Hepatocyte (in vitro differentiated cells): Measurements from ENCODE around the gene DCUN1D5. TPM values are rescaled to one million over a fixed set of nuclear protein-coding genes. Genes with fewer than 3 reads are reported as not detected.
"Not testable (repeated sequence)": the region's sequence is repeated elsewhere in the genome, so short reads cannot be mapped to it uniquely, and the experiment has no call there.

Source experiments
- DNase-seq: peaks from one replicate; pipeline ENCODE4 v3.0.0-alpha.2; 2016; ENCODE audit warnings: low spot score
- H2AFZ ChIP-seq: fragments of 200-600 bp; sonication (generic); 2 replicates; pipeline ENCODE4 v1.6.0; 2016; ENCODE audit warnings: antibody characterized with exemption, mild to moderate bottlenecking
- H3K27ac ChIP-seq: fragments of 200-600 bp; sonication (generic); 2 replicates; pipeline ENCODE4 v1.5.1; 2016; ENCODE audit warnings: mild to moderate bottlenecking
- H3K27me3 ChIP-seq: fragments of 200-600 bp; sonication (generic); 2 replicates; pipeline ENCODE4 v1.6.1; 2016
- H3K36me3 ChIP-seq: fragments of 200-600 bp; sonication (generic); replicated peaks from 2 replicates; pipeline ENCODE4 v1.5.1; 2016; ENCODE audit warnings: low read depth; ENCODE audit not compliant: insufficient read depth
- H3K4me1 ChIP-seq: fragments of 200-600 bp; sonication (generic); 2 replicates; pipeline ENCODE4 v1.5.1; 2016; ENCODE audit warnings: mild to moderate bottlenecking, moderate library complexity; ENCODE audit not compliant: insufficient read depth
- H3K4me2 ChIP-seq: fragments of 200-600 bp; sonication (generic); 2 replicates; pipeline ENCODE4 v1.6.0; 2016
- H3K4me3 ChIP-seq: fragments of 200-600 bp; sonication (generic); 2 replicates; pipeline ENCODE4 v1.5.1; 2016; ENCODE audit warnings: mild to moderate bottlenecking
- H3K79me2 ChIP-seq: fragments of 200-600 bp; sonication (generic); 2 replicates; pipeline ENCODE4 v1.6.0; 2017; ENCODE audit warnings: mild to moderate bottlenecking
- H3K9me2 ChIP-seq: fragments of 200-600 bp; sonication (generic); replicated peaks from 2 replicates; pipeline ENCODE4 v1.6.0; 2017; ENCODE audit warnings: mild to moderate bottlenecking; ENCODE audit not compliant: insufficient read depth
- H3K9me3 ChIP-seq: fragments of 200-600 bp; sonication (generic); 2 replicates; pipeline ENCODE4 v1.5.1; 2016; ENCODE audit warnings: low read depth, mild to moderate bottlenecking
- H4K20me1 ChIP-seq: fragments of 200-600 bp; sonication (generic); 2 replicates; pipeline ENCODE4 v1.6.0; 2016; ENCODE audit warnings: mild to moderate bottlenecking; ENCODE audit not compliant: insufficient read depth, poor library complexity, severe bottlenecking
- CTCF ChIP-seq: fragments of 200-600 bp; sonication (generic); IDR thresholded peaks from 2 replicates; pipeline ENCODE4 v1.5.1; 2016; ENCODE audit warnings: antibody characterized with exemption, mild to moderate bottlenecking; ENCODE audit not compliant: poor library complexity
- EZH2 ChIP-seq: fragments of 200-600 bp; sonication (generic); IDR thresholded peaks from 2 replicates; pipeline ENCODE4 v1.6.1; 2016; ENCODE audit warnings: antibody characterized with exemption, mild to moderate bottlenecking, borderline replicate concordance
- EZH2phosphoT487 ChIP-seq: fragments of 200-600 bp; sonication (generic); IDR thresholded peaks from one replicate; pipeline ENCODE4 v1.6.1; 2018; ENCODE audit warnings: antibody characterized with exemption, mild to moderate bottlenecking, low read depth, moderate library complexity; ENCODE audit not compliant: unreplicated experiment, severe bottlenecking
- WGBS: methylation state at CpG from one replicate; pipeline ENCODE4 v1.1.6; 2016; ENCODE audit warnings: low lambda C conversion rate; ENCODE audit errors: missing lambda C conversion rate; 5-methylcytosine and 5-hydroxymethylcytosine counted together
- polyA plus RNA-seq: library from polyadenylated mRNA; unstranded; fragments of >200 nt; fragmentation: Nextera tagmentation; extraction: Ambion mirVana; gene quantifications from 2 replicates; pipeline ENCODE4 v1.2.1, GENCODE V29; 2016
- total RNA-seq: library from RNA; depleted of rRNA; stranded (reverse); fragments of >200 nt; gene quantifications from 2 replicates; pipeline ENCODE4 v1.2.3, GENCODE V29; 2014

Gene DCUN1D5
- total and polyA plus RNA-seq, 2 experiments from 2014 or later: 54.5 to 78.4 TPM

- TF ChIP-seq EZH2phosphoT487 (no peak), EZH2 (no peak), CTCF (no peak)
- H3K4me3 ChIP-seq: no peak overlapping the region
- no peaks in the 10 kb centered on the region for H3K9me3 ChIP-seq
- H3K4me1 ChIP-seq: no peaks in the 10 kb centered on the region
- H2AFZ ChIP-seq: no peak overlapping the region
- no peaks in the 10 kb centered on the region for H3K9me2 ChIP-seq
- no peak overlapping the region for H3K27ac ChIP-seq
- no peak overlapping the region for H3K4me2 ChIP-seq
- no peaks in the 10 kb centered on the region for H3K27me3 ChIP-seq
- no peak for DNase-seq
- no peaks in the 10 kb centered on the region for H3K36me3 ChIP-seq
- no peaks in the 10 kb centered on the region for H4K20me1 ChIP-seq
- H3K79me2 ChIP-seq: no peaks in the 10 kb centered on the region
Measured at GRCh38 chr11:103035216-103035615, 56.7 kb downstream of the DCUN1D5 start.

GRCh38 chr11:103031834-103032233 lies 60.1 kb downstream of the DCUN1D5 start:
- TF ChIP-seq EZH2phosphoT487: no peak
- no peak for TF ChIP-seq CTCF
- TF ChIP-seq EZH2: no peak

GRCh38 chr11:103029401-103029800 lies 62.6 kb downstream of the DCUN1D5 start:
- H3K9me2 ChIP-seq: no peaks in the 10 kb centered on the region
- H3K4me3 ChIP-seq: no peak overlapping the region
- no peak overlapping the region for H3K27ac ChIP-seq
- H3K4me1 ChIP-seq: no peaks in the 10 kb centered on the region
- H3K4me2 ChIP-seq: no peak overlapping the region
- H2AFZ ChIP-seq: no peak overlapping the region
- DNase-seq: no peak
- no peaks in the 10 kb centered on the region for H3K9me3 ChIP-seq
- H3K36me3 ChIP-seq: no peaks in the 10 kb centered on the region
- no peaks in the 10 kb centered on the region for H3K27me3 ChIP-seq
- no peaks in the 10 kb centered on the region for H3K79me2 ChIP-seq
- H4K20me1 ChIP-seq: no peaks in the 10 kb centered on the region
- 58% methylated on average over 2 of the region's 2 CpGs for WGBS
- TF ChIP-seq CTCF: no peak
- no peak for TF ChIP-seq EZH2phosphoT487
- no peak for TF ChIP-seq EZH2

More at GRCh38 chr11:103031834-103032233, 60.1 kb downstream of the DCUN1D5 start:
- no peaks in the 10 kb centered on the region for H3K79me2 ChIP-seq
- no peak overlapping the region for H3K27ac ChIP-seq
- WGBS: 95% methylated on average over 2 of the region's 2 CpGs
- H3K9me2 ChIP-seq: no peaks in the 10 kb centered on the region
- H3K27me3 ChIP-seq: no peaks in the 10 kb centered on the region
- H4K20me1 ChIP-seq: no peaks in the 10 kb centered on the region
- no peaks in the 10 kb centered on the region for H3K36me3 ChIP-seq
- H3K4me3 ChIP-seq: no peak overlapping the region
- H3K9me3 ChIP-seq: no peaks in the 10 kb centered on the region
- no peak for DNase-seq
- H2AFZ ChIP-seq: no peak overlapping the region
- no peaks in the 10 kb centered on the region for H3K4me1 ChIP-seq
- no peak overlapping the region for H3K4me2 ChIP-seq

GRCh38 chr11:103028304-103029020 lies 63.5 kb downstream of the DCUN1D5 start:
- DNase-seq, H3K79me2 ChIP-seq, H3K27me3 ChIP-seq, H2AFZ ChIP-seq, H3K4me1 ChIP-seq, H3K27ac ChIP-seq, H3K9me2 ChIP-seq, H4K20me1 ChIP-seq, H3K36me3 ChIP-seq, H3K4me2 ChIP-seq, H3K4me3 ChIP-seq, H3K9me3 ChIP-seq: not testable (repeated sequence)
- WGBS: 79% methylated on average over 7 of the region's 7 CpGs
